ENCODE results near the gene SARS1. TPM values are rescaled to one million over a fixed set of nuclear protein-coding genes. Genes with fewer than 3 reads are reported as not detected.
"Not testable (repeated sequence)": the region's sequence is repeated elsewhere in the genome, so short reads cannot be mapped to it uniquely, and the experiment has no call there.

The SARS1 gene
- total RNA-seq, 1 donor from 2014 or later, result 96.0 TPM

DNA sequence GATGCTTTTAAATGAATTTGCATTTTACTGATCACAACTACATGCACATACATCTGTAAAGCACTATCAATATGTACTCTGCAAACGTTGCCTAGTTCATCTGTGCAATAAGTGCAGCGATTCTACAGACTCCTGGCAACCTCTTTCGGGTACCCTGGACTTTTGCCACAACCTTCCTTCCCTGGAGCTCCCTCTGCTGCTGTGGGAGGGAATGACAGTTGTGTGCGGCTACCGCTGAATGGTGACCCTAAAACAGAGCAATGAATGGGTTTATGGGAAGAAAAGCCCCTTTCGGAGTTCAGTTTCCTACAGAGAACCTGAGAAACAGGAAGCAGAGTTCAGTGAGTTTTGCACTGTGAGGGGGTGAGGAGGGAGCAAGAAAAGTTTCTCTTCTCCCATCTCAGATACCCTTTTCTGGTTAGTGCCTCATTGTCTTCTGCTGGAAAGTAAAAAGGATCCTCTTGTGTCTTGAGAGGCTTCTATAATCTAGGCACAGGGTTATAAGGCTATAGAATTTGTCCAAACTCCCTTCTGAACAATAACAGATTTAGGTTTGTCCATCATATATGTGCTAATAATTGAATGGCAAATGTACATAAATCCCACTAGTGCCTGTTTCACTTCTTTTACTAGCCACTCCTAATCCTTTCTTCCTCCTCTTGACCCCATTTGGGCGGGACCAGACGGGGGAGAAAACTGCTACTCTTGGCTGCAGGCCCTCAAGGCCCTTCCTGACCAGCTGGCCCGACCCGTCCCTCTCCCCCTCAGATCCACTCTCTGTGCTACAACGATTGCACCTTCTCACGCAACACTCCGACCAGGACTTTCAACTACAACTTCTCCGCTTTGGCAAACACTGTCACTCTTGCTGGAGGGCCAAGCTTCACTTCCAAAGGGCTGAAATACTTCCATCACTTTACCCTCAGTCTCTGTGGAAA, 19.8 kb upstream of the SARS1 start:
- no peak for DNase-seq

DNA sequence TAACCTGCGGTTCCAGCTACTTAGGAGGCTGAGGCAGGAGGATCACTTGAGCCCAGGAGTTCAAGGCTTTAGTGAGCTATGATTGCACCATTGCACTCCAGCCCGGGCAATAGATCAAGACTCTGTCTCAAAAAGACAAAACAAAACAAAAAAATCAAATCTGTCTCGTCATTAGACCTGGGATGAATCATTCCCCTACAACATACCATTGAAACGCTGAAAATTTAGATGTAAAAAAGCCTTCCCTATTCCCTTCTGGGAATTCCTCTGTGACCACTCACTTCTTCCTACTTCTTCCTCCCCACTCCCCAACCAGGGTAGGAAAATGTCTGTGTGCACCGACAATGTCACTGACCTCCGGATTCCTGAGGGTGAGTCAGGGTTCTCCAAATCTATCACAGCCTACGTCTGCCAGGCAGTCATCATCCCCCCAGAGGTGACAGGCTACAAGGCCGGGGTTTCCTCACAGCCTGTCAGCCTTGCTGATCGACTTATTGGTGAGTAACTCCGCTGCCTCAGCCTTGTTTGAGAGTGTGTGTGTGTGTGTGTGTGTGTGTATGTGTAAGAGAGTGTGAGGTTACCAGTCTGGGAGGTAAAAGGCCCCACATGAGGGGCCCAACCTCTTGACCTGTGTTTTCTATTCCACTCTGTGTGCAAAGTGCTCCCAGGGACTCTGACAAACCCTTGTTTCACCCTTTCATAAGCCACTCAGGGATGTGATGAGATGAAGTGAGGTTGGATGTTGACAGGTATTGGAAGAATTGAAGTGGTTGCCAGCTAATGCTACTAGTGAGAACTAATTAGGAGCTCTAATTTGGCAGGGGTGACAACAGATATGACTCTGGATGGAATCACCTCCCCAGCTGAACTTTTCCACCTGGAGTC, 16.3 kb upstream of the SARS1 start:
- DNase-seq, result no peak

DNA sequence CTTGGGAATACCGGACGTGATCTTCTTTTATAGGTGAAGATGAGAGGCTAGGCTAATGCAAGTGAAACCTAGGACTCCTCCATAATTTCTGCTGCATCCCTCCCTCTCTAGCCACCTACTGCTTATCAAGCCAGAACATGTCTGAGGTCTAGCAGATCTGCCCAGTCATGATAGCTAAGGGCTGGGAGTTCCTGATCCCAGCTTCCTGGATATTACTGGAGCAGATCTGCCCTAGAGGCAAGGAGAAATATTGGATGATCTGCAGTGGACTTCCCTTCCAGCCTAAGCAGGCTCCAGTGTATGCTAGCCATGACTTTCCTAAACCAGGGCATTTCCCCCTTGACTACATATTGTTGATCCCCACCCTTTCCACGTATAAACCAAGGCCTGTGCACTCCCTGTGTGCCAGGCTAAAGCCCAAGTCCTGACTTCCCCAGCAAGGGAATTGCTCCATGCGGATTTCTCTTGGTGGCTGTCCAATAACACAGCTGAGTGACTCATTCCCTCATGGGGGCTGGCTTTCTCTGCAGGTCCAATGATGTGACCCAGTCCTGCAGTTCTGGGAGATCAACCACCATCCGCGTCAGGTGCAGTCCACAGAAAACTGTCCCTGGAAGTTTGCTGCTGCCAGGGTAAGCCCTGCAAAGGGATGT, 15.5 kb upstream of the SARS1 start:
- no peak for DNase-seq

DNA sequence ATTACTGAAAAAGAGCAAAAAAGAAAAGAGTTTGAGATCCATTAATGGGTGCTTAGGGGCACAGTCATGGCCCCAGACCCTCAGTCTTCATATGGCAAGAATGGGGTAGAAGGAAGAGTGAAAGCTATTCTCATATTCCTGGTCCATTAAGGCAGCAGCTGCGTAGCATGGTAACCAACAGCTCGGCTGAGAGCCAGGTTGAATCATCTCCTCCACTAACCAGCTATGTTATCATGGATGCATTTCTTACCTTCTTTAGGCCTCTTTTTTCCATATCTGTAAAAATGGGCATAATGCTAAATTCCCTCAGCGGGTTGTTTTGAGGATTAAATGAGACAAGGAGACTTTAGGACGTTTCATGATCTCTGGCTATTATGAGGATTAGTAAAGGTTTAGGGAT, 15.0 kb upstream of the SARS1 start:
- no peak for DNase-seq

DNA sequence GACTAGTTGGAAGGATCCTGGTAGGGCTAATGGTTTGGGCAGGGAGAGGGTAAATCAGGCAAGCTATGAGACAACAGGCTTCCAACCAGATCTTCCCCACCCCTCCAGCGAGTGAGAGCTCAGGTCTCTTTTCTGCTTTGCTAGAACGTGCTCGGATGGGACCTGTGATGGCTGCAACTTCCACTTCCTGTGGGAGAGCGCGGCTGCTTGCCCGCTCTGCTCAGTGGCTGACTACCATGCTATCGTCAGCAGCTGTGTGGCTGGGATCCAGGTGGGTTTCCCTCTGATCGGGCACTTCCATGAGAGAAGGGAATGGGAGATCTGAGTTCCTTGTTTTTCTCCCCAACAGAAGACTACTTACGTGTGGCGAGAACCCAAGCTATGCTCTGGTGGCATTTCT, 14.0 kb upstream of the SARS1 start:
- no peak for DNase-seq

DNA sequence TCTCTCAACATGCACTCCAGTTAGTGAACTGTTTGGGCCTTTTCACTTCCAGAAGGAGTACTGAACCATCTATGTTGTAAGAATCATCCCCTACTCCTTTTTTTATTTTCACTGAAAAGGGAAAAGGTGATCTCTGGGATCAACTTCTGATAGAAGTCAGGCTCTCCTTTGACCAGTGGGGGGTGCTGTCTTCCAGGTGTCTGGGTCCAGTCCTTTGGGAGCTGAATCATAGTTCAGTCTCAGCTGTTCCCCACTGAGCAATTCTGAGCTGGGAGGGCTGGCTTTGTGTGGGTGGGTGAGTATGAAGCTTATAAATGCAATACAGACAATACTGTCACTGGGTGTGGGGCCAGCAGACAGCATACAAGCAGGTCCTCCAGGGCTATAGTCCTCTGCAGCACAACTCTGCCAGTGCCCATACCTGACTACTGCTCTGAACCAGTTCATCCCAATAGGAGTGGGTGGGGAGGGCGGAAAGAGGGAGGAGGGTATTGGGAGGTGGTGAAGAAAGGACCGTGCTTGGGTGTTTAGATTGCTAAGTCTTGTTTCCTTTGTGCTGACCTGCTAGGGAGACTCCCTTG, 12.5 kb upstream of the SARS1 start:
- no peak for DNase-seq

DNA sequence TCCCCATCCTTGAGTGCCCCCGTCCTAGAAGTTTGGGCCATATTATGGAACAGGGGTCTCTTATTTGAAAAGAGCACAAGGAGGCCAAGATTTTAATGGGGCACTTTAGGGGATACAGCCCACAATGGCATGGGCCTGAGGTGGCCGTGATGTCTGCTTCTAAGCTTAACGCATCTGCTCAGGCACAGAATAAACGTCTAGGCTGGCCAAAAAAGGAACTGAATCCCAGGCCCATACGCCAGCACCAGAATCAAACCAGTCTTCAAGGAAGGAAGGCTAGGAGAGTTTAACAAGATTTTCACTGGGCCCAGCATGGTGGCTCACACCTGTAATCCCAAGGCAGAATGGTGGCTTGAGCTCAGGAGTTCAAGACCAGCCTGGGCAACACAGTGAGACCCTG, 9.2 kb upstream of the SARS1 start:
- DNase-seq, result no peak

DNA sequence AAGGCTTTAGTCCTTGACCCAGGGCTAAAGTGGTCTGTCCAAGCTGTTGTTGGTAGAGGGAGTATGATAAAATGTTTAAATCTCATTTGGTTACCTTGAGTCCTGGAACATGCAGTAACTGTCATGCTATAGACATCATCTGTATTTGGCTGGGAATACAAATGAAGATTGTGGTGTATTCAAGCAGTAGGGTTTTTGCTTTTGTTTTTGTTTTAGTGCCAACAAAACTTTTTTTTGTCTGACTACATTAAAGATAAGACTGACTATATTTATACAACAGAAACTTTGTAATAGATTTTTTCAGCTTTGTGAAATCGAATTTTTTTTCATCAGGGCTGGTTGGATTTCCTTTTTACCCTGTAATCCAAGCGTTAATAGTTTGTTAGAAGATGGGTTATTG, 7.4 kb upstream of the SARS1 start:
- DNase-seq, result no peak

DNA sequence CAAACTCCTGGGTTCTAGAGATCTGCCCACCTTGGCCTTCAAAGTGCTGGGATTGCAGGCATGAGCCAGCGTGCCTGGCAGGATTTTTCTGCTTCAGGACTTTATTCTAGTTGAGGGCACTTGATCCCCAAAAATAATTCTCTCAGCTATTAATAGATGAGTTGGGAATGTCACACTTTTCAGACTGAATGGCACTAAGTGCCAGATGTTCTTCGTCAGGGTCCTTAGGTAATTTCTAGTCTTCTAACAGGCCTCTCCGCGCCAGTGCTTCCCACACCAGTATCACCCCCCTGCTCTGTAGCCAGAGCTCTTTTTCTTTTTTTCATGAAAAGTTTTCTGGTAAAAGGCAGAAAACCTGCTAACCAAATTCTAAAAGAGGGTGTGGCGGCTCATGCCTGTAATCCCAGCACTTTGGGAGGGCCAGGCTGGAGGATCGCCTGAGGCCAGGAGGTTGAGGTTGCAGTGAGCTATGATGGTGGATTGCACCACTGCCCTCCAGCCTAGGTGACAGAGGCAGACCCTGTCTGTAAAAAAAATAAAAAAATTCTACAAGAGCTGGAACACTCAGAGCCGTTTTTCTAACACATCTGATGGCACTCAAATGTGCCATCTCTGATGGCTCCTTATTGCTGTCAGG, 6.1 kb upstream of the SARS1 start:
- DNase-seq, result no peak

DNA sequence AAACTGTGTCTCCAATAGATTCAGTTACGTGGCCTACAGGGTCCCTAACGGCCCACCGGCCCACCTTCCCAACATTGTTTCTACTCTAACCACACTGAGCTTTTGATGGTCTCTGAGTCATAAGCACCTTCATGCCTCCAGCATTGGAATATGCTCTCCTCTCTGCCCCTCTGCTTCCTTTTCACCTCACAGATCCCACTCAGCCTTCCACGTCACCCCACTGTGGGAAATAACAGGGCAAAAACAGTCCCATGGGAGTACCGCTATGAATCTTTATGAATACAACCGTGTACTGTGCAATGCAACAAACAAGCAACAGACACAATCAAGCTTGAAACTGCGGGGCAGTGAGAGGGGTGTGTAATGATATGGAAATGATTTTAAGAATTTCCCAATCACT, 5.3 kb upstream of the SARS1 start:
- no peak for DNase-seq

DNA sequence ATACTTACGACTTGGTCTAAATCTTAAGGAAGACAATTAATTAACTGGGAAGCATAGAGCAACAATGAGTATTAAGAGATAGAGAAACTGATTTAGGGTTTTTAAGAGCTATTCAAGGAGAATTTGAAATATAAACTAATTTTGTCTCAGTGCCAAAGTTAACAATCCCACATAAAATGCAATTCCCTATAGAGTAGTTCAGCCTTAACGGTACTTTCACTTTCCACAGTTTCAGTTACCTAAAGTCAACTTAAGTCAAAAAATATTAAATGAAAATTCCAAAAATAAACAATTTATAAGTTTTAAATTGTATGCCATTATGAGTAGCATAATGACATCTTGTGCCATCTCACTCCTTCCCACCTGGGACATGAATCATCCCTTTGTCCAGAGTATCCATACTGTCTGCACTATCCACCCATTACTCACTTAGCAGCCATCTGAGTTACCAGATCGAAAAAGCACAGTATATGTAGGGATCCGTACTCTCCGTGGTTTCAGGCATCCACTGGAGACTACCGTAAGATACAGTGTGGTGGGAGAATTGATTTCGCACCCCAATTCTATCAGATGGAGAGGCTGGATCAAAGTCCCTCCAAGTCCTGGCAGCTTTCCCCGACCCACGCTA, 4.8 kb upstream of the SARS1 start:
- DNase-seq, result no peak

DNA sequence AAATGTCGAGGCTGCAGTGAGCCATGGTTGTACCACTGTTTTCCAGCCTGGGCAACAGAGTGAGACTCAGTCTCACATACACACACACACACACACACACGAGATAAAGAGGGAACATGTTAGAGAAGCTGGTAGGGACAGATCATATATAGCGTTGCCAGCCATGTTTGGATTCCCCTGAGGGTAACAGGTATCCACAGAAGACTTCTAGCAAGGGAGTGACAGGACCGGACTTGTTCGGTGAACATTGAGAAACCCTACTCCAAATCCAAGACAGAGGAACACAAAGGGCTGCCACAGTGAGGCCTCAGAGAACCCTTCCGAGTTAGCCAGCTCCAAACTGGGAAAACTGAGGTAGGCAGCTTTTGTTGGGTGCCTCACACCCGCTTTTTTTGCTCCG, 3.7 kb upstream of the SARS1 start:
- DNase-seq, result no peak

DNA sequence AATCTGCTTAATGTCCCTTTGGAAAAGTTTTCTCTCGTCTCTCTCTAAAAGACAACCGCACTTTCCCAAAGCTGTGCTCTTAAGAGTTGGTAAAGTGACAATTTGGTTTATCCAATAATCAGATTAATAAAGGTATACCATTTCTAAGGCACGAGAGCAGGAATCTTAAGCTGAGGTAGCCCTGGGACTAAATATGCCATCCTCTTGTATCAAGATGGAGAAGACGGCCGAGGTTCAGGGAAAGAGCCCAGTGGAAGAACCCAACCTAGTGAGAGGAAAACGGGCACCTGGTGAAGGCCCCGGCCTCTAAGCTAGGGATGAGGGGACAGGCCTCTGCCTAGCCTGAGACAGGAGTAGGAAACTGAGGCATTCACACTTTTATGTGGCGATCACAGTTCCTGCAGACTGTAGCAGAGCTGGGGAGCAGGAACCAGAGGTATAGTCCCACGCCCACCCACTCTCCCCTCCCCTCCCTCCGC, 334 bp upstream of the SARS1 start:
- DNase-seq, result no peak

DNA sequence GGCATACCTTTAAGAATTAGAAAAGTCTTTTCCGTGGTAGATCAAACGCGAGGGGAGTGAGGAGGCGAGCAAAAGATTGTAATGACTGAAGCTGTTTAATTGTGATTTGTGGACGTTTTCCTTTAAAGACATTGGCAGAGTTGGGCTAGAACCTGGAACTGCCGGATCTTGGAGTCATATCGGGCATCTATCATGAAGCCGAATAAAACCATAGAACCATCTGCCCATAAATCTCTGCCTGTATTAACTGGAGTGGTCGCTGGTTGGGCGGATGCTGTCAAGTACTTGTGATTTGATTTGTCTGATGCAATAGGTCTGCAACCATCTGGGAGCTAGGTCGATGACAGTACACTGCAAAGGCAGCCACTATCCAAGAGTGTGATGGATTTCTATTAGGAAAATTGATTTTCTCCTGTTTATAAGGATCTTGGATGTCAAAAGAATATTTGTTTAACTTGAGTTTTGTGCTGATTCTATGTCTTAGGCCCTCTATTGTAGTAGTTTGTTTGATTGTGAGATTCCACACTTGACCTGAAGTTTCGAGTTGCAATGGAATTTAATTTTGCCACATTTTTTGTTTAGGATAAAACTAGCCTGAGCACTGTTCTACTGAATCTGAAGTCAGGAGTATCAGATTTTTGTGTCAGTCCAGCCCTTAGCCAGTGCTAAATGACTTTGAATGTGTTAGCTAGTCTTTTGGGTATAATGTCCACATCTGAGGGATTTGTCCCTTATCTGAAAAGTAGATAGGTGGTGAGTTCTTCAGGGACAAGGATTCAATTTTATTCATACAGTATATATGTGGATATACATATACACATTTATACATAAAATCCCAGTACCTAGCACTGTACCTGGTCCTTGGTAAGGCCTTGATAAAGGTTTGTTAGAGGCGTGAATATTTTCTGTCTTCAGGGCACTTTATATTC, 1.2 kb downstream of the SARS1 start:
- DNase-seq, result peak; percentile 63

DNA sequence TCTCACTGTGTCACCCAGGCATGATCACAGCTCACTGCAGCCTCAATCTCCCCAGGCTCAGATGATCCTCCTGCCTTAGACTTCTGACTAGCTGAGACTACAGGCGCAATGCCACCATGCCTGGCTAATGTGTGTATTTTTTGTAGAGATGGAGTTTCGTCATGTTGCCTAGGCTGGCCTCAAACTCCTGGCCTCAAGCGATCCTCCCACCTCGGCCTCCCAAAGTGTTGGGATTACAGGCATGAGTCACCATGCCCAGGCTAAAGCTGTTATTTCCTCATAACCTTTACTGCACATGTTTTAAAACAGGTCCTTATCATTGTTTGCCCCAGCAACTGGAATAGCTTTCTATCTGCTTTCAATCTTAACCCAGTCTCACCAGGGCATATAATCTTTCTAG, 2.9 kb downstream of the SARS1 start:
- no peak for DNase-seq

DNA sequence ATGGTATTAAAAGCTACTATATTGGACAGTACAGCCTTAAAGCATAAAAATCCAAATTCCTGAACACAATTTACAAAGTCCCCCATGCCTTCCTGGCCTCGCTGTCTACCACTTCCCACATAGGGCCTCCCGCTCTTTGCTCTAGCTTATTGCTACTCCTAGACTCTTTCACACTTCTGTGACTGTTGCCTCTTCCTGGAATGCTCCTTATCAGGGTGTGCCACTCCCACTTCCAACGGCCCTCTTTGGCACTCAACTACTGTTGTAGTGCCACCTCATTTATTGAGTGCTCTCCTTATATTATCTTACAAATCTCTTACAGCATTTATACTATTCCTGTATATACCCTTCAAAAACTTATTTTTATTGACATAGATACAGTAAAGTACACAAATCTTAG, 4.8 kb downstream of the SARS1 start:
- no peak for DNase-seq

DNA sequence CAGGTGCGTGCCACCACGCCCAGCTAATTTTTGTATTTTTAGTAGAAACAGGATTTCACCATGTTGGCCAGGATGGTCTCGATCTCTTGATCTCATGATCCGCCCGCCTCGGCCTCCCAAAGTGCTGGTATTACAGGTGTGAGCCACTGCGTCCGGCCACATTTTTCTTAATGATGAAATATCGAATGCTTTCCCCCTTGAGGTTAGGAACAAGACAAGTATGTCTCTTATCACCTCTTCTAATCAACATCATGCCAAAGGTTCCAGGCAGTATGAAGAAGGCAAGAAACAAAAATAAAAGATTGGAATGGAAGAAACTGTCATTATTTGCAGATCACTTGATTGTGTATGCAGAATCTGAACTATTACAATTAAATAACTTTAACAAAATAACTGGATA, 7.5 kb downstream of the SARS1 start:
- not testable (repeated sequence) for DNase-seq

DNA sequence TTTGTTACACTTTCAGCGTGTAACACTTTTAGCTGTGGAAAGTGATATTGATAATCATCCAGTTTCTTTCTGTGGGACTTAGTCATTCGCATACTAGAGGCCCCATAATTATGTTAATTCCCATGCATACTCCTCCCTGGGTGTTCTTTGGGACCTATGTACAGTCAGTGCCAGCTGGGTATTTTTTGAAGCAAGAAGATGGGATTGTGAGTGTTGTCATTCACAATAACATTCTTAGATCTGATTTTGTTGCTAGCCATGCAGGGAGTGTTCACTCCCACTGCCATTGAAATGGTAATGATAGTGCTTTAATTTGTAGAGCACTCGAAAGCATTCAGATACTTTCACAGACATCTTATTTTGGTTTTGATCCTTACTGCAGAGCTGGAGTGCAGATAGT, 11.6 kb downstream of the SARS1 start:
- no peak for DNase-seq

DNA sequence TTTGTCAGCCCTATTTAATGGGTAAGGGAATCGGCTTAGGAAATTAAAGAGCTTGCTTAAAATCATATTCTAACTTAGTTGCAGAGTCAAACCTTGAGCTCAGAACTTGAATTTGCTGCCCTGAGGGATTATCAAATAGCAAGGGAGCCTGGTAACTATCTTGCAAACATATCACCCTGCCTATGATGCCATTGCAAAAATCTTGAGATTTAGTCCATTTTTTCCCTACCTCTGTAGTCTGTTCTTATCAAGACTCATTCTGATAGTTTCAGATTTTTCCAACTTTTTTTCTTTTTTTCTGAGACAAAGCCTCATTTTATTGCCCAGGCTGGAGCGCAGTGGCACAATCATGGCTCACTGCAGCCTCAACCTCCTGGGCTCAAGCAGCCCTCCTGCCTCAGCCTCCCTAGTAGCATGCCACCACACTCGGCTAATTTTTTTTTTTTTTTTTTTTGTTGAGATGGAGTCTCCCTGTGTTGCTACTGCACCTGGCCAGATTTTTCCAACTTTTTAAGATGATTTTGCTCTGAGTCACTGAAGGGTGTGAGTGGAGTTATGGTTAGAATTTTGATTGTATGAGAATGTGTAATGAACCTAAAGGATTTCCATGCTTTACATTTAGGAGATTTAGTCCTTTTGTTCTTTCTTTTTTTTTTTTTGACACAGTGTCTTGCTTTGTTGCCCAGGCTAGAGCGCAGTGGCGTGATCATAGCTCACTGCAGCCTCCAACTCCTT, 12.2 kb downstream of the SARS1 start:
- DNase-seq, result no peak
